ENCODE data around the gene CD247. TPM values are rescaled to one million over a fixed set of nuclear protein-coding genes. Genes with fewer than 3 reads are reported as not detected.

CD247 gene
- total RNA-seq, 1 donor from 2014 or later, result 9.8 TPM

DNA sequence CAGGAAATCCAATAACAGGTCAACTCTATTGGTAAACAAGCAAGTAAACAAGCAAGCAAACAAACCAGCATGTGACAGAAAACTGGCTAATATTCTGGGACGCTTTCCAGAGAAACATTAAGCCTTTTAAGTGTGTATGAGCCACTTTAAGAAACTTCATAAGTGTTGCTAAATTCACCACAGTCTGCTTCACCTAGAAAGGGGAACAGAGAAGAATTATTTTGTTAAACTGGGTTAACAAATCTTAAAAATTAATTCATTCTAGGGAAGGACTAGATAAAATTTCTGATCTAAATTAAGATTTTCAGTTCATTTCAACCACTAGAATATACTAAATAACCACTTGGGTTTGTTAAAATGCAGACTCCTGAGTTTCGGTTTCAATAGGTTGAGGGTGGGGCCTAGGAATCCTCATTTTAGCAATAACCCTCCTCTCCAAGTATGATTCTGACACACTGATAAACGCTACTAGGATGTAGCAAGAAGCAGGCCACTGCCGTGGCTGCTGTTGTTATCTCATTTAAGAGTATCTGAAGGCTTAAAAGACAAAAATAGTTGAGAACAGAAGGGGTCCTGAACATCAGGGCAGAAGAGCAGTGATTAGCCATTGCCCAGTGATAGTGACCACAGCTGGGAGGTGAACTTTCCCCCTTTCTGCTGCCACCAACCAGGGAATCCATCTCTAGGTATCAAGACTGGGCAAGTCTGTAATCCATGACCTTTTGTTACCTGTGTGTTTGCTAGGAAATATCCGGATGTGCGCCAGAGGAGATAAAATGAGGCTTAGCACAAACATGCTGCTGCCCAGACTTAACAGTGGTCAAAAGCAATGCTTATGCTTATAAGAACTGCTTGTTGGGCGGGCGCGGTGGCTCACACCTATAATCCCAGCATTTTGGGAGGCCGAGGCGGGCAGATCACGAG is 24.0 kb upstream of the CD247 start:
- Histone ChIP-seq H3K9me3 (no peaks in the 10 kb centered on the region), H3K4me3 (no peak overlapping the region), H3K27ac (no peak overlapping the region), H3K4me1 (peaks cover 8% of the 10 kb centered on the region), H3K36me3 (peaks cover 0 to 17% of the 10 kb centered on the region in 2 donors), H3K27me3 (no peaks in the 10 kb centered on the region)
- intact Hi-C loops (cut with DNase I), result no loop called here
- TF ChIP-seq POLR2AphosphoS5 (IDR thresholded peaks at IDR 0.05; ENCODE audit: insufficient read depth in 1 of 2, low read depth in 1 of 2) (no peak), POLR2A (IDR thresholded peaks at IDR 0.05) (no peak)
- TF ChIP-seq, protein P1, sequence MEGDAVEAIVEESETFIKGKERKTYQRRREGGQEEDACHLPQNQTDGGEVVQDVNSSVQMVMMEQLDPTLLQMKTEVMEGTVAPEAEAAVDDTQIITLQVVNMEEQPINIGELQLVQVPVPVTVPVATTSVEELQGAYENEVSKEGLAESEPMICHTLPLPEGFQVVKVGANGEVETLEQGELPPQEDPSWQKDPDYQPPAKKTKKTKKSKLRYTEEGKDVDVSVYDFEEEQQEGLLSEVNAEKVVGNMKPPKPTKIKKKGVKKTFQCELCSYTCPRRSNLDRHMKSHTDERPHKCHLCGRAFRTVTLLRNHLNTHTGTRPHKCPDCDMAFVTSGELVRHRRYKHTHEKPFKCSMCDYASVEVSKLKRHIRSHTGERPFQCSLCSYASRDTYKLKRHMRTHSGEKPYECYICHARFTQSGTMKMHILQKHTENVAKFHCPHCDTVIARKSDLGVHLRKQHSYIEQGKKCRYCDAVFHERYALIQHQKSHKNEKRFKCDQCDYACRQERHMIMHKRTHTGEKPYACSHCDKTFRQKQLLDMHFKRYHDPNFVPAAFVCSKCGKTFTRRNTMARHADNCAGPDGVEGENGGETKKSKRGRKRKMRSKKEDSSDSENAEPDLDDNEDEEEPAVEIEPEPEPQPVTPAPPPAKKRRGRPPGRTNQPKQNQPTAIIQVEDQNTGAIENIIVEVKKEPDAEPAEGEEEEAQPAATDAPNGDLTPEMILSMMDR (IDR thresholded peaks at IDR 0.05), result no peak
- DNase-seq (ENCODE audit: extremely low spot score in 2 of 2), result no peak

DNA sequence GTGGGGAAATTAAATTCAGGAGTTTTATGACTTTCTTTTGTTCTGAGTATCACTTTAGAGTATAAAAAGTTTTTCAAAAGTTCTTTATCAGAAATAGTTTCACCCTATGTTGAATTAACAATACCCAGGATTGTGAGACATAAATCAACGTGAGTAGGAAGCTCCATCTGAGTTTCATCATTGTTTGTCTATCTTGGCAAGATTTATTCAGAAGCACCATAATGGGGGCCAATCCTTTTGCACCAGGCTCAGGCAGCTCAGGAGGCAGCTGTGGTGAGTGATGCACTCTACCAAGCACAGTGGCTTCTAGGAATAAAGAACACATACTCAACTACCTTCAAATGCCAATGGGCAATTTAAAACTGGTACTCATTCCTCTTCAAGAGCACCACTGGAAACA is 23.3 kb upstream of the CD247 start:
- H3K9me3 ChIP-seq, result no peaks in the 10 kb centered on the region
- peaks cover 0 to 12% of the 10 kb centered on the region in 2 donors for H3K36me3 ChIP-seq
- H3K4me1 ChIP-seq, result peaks cover 8% of the 10 kb centered on the region
- DNase-seq (ENCODE audit: extremely low spot score in 2 of 2), result no peak
- H3K27me3 ChIP-seq, result no peaks in the 10 kb centered on the region
- TF ChIP-seq POLR2A (IDR thresholded peaks at IDR 0.05) (no peak), POLR2AphosphoS5 (IDR thresholded peaks at IDR 0.05; ENCODE audit: insufficient read depth in 1 of 2, low read depth in 1 of 2) (no peak)
- TF ChIP-seq, protein P1 (IDR thresholded peaks at IDR 0.05), result no peak
- no peak overlapping the region for H3K27ac ChIP-seq
- H3K4me3 ChIP-seq, result no peak overlapping the region
- intact Hi-C loops (cut with DNase I), result no loop called here

DNA sequence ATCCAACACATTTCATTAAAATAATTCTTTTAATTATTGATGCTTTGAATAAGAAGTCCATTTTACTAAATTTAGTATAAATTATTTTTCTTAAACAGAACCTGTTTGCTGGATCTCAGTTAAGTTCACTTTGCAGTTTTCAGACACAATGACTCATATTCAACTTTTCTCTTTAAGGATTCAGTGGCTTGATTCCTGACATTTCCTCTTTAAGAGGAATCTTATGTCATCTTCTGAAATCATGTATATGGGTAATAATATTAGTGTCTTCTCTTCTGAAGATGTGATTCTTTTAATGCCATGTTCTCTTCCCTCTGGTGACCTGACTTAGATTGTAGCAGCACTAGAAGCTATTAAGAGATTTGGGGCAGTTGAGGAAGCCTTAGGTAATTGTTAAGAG is 22.7 kb upstream of the CD247 start:
- intact Hi-C loops (cut with DNase I), result no loop called here
- Histone ChIP-seq H3K27me3 (no peaks in the 10 kb centered on the region), H3K36me3 (peaks cover 0 to 12% of the 10 kb centered on the region in 2 donors), H3K27ac (no peak overlapping the region), H3K9me3 (no peaks in the 10 kb centered on the region), H3K4me1 (peaks cover 8% of the 10 kb centered on the region), H3K4me3 (no peak overlapping the region)
- TF ChIP-seq, protein P1 (IDR thresholded peaks at IDR 0.05), result no peak
- TF ChIP-seq POLR2A (IDR thresholded peaks at IDR 0.05), result no peak
- no peak for TF ChIP-seq POLR2AphosphoS5 (IDR thresholded peaks at IDR 0.05; ENCODE audit: insufficient read depth in 1 of 2, low read depth in 1 of 2)
- DNase-seq (ENCODE audit: extremely low spot score in 2 of 2), result no peak

DNA sequence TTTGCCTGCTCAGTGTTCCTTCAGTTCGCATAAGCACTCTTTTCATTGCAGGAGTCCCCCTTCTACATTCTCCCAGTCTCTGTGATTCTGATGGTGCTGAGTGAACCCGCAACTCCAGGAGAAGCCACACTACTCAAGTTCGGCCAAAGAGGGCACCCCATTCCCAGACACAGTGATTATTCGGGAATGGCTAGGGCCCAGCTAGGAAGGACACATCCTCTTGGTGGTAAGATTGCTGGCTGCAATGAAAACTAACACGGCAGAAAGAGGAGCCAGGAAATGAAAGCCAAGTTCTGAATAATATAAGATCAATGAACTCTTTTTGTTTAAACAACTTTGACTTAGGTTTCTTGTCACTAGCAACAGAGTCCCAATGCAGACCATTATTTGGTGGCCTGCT is 20.3 kb upstream of the CD247 start:
- Histone ChIP-seq H3K4me1 (peaks cover 8% of the 10 kb centered on the region), H3K27ac (no peak overlapping the region), H3K9me3 (no peaks in the 10 kb centered on the region), H3K36me3 (no peaks in the 10 kb centered on the region), H3K27me3 (no peaks in the 10 kb centered on the region), H3K4me3 (no peak overlapping the region)
- peak in 1 of 2 donors; percentile 40 for DNase-seq (ENCODE audit: extremely low spot score in 2 of 2)
- TF ChIP-seq, protein P1 (IDR thresholded peaks at IDR 0.05), result no peak
- TF ChIP-seq POLR2A (IDR thresholded peaks at IDR 0.05), result no peak
- no peak for TF ChIP-seq POLR2AphosphoS5 (IDR thresholded peaks at IDR 0.05; ENCODE audit: insufficient read depth in 1 of 2, low read depth in 1 of 2)
- intact Hi-C loops (cut with DNase I), result no loop called here

DNA sequence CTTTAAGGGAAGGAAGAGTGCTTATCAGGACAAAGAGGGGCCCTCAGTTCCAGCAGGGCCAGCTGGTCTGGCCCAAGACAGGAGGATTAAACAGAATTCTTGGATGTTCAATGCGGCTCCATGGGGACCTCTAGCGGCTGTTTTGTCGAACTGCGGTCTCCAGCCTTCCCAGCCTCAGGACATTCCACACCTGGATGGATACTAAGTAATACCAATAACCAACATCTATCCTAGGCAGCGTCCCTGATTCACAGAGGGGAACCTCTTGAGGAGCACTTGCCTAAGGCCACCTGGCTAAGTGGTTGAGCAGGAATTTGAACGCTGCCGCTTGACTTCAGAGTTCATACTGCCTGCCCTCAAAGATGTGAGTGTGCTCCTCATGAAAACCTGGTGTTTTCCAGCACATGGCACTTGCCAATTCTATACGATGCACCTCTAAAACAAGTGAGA is 15.5 kb upstream of the CD247 start:
- H3K27ac ChIP-seq, result no peak overlapping the region
- H3K9me3 ChIP-seq, result no peaks in the 10 kb centered on the region
- intact Hi-C loops (cut with DNase I), result loop anchor here (5.0 kb wide), 1 partner anchor 467 kb away; no protein-coding TSS in a partner anchor
- no peaks in the 10 kb centered on the region for H3K4me1 ChIP-seq
- H3K36me3 ChIP-seq, result no peaks in the 10 kb centered on the region
- H3K27me3 ChIP-seq, result no peaks in the 10 kb centered on the region
- peak in 1 of 2 donors; percentile 86 for DNase-seq (ENCODE audit: extremely low spot score in 2 of 2)
- TF ChIP-seq POLR2AphosphoS5 (IDR thresholded peaks at IDR 0.05; ENCODE audit: insufficient read depth in 1 of 2, low read depth in 1 of 2), result no peak
- TF ChIP-seq, protein P1 (IDR thresholded peaks at IDR 0.05), result peak; percentile 61 to 79 (median 72)
- H3K4me3 ChIP-seq, result no peak overlapping the region

Measured in vagina (tissue), 2 donors.